GM12873 (cell line): ENCODE measurements around the gene RAB15.

Experiments used
- TF ChIP-seq, protein P1 (sequence below): IDR thresholded peaks from 2 replicates; pipeline ENCODE4 v1.5.1; 2012; ENCODE audit warnings: low read depth, mild to moderate bottlenecking, moderate library complexity, low read length, control low read depth; ENCODE audit not compliant: insufficient read depth; ENCODE audit errors: missing control alignments

Gene RAB15

GRCh38 chr14:64963611-64964010 is 8.5 kb downstream of the RAB15 start:
- TF ChIP-seq, protein P1, sequence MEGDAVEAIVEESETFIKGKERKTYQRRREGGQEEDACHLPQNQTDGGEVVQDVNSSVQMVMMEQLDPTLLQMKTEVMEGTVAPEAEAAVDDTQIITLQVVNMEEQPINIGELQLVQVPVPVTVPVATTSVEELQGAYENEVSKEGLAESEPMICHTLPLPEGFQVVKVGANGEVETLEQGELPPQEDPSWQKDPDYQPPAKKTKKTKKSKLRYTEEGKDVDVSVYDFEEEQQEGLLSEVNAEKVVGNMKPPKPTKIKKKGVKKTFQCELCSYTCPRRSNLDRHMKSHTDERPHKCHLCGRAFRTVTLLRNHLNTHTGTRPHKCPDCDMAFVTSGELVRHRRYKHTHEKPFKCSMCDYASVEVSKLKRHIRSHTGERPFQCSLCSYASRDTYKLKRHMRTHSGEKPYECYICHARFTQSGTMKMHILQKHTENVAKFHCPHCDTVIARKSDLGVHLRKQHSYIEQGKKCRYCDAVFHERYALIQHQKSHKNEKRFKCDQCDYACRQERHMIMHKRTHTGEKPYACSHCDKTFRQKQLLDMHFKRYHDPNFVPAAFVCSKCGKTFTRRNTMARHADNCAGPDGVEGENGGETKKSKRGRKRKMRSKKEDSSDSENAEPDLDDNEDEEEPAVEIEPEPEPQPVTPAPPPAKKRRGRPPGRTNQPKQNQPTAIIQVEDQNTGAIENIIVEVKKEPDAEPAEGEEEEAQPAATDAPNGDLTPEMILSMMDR = peak; percentile 32

DNA sequence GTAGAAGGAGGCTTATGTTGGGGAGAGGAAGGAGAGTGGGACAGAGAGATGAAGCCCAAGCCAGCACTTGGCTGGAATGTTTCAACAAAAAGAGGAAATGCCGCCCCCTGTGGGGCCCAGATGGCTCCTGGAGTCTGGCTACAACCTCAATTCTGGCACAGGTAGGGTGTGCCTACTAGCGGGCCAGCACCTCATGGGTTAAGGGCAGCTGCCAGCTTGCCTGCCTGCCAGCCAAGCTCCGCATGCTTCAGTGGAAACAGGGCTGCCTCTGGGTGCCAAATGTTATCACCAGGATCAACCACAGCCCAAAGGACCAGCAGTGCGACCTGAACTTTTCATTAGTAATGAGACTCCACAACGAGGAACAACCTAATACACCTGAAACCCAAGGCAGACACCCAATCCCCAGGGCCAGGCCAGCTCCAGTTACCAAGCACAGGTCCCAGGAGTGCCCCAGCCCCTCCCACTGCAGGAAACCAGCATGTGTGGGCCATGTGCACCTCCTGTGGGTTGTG is 11.3 kb downstream of the RAB15 start:
- TF ChIP-seq, protein P1 = peak; percentile 31

GRCh38 chr14:64958743-64959142 is 13.4 kb downstream of the RAB15 start:
- TF ChIP-seq, protein P1 = no peak

- TF ChIP-seq, protein P1 = no peak
These were observed 13.9 kb downstream of the RAB15 start for GRCh38 chr14:64958201-64958600.

DNA sequence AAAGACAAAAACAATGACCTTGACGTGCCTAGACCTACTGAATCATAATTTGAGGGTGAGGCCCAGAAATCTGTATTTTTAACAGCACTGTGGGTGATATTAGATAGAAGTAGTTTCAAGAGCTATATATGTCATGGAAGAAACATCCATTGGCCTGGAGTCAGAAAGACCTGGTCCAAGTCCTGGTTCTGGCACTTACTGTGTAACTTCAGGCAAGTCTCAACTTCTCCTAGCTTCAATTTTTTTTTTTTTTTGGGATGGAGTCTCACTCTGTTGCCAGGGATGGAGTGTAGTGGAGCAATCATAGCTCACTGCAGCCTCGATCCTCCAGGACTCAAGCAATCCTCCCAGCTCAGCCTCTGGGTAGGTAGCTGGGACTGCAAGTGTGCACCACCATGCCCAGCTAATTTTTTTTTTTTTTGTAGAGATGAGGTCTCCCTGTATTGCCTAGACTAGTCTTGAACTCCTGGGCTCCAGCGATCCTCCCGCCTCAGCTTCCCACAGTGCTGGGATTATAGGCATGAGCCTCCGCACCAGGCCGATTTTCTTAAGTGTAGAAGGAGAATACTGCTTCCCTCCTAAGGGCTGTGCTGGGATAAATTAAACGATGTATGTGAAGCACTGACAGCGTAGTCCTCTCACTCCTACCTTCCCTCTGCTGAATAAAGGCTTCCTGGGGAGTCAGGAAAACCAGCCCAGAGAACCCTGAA is 15.3 kb downstream of the RAB15 start:
- TF ChIP-seq, protein P1 = no peak

- TF ChIP-seq, protein P1 = no peak
These were observed 16.8 kb downstream of the RAB15 start for GRCh38 chr14:64955297-64955696.

- TF ChIP-seq, protein P1 = no peak
These were observed 17.5 kb downstream of the RAB15 start for GRCh38 chr14:64954491-64955240.
